Measurements from ENCODE around the gene DNAJC5G.

GRCh38 chr2:27296481-27296880, 21.2 kb downstream of the DNAJC5G start:
- TF ChIP-seq CTCF (IDR thresholded peaks at IDR 0.05; ENCODE audit: insufficient read depth, low read depth, low read length) (no peak), EZH2 (IDR thresholded peaks at IDR 0.05; ENCODE audit: insufficient read depth, low read length) (no peak)

All from astrocyte (in vitro differentiated cells and primary cell).